ENCODE results near the gene GHRL.

- TF ChIP-seq, protein P1, sequence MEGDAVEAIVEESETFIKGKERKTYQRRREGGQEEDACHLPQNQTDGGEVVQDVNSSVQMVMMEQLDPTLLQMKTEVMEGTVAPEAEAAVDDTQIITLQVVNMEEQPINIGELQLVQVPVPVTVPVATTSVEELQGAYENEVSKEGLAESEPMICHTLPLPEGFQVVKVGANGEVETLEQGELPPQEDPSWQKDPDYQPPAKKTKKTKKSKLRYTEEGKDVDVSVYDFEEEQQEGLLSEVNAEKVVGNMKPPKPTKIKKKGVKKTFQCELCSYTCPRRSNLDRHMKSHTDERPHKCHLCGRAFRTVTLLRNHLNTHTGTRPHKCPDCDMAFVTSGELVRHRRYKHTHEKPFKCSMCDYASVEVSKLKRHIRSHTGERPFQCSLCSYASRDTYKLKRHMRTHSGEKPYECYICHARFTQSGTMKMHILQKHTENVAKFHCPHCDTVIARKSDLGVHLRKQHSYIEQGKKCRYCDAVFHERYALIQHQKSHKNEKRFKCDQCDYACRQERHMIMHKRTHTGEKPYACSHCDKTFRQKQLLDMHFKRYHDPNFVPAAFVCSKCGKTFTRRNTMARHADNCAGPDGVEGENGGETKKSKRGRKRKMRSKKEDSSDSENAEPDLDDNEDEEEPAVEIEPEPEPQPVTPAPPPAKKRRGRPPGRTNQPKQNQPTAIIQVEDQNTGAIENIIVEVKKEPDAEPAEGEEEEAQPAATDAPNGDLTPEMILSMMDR (IDR thresholded peaks at IDR 0.05 in 2 of 3, conservative IDR thresholded peaks at IDR 0.05 in 1 of 3; ENCODE audit: borderline replicate concordance in 1 of 3, insufficient read depth in 1 of 3, low read depth in 2 of 3, low read length in 2 of 3): no peak
- TF ChIP-seq FOSL1 (IDR thresholded peaks at IDR 0.05; ENCODE audit: low read depth) (no peak), RAD21 (IDR thresholded peaks at IDR 0.05; ENCODE audit: low read depth) (no peak), EGR1 (IDR thresholded peaks at IDR 0.05; ENCODE audit: low read depth) (no peak), MAX (IDR thresholded peaks at IDR 0.05) (no peak), POLR2A (IDR thresholded peaks at IDR 0.05; ENCODE audit: borderline replicate concordance, extremely low read depth, insufficient read depth, insufficient read length) (no peak), EZH2 (IDR thresholded peaks at IDR 0.05) (no peak), ELF1 (IDR thresholded peaks at IDR 0.05; ENCODE audit: borderline replicate concordance, low read depth) (no peak), CEBPB (IDR thresholded peaks at IDR 0.05; ENCODE audit: low read depth) (no peak), YY1 (IDR thresholded peaks at IDR 0.05; ENCODE audit: extremely low read depth, insufficient replicate concordance, low read depth, low read length) (no peak), REST (IDR thresholded peaks at IDR 0.05; ENCODE audit: low read depth) (no peak), CBX3 (IDR thresholded peaks at IDR 0.05; ENCODE audit: low read depth) (no peak)
Measured at GRCh38 chr3:10337323-10338163, 44.8 kb upstream of the GHRL start.

Data from HCT116 (cell line).